Suprapubic skin (tissue), 4 donors: ENCODE results near the gene SORCS1.

Experiments used
- EP300 ChIP-seq: sonication (generic); formaldehyde crosslinking; IDR thresholded peaks from one replicate; pipeline ENCODE4 v1.6.1; 2017; ENCODE audit warnings: antibody characterized with exemption
- POLR2A ChIP-seq, 2 donors: fragments of 450-650 bp; IDR thresholded peaks; one replicate each; pipeline ENCODE4 v1.6.1; 2017; ENCODE audit warnings: antibody characterized with exemption in 2 of 2, mild to moderate bottlenecking in 2 of 2, moderate library complexity in 2 of 2
- POLR2AphosphoS5 ChIP-seq, 3 donors: sonication (generic); formaldehyde crosslinking; IDR thresholded peaks; one replicate each; pipeline ENCODE4 v1.6.1; 2017; ENCODE audit warnings: antibody characterized with exemption in 3 of 3
- TF ChIP-seq, protein P1 (sequence below), 2 donors: fragments of 200-600 bp in 1 of 2; fragments of 450-650 bp in 1 of 2; sonication (generic) in 1 of 2; IDR thresholded peaks; one replicate each; pipeline ENCODE4 v1.5.1; 2016 to 2019; ENCODE audit warnings: antibody characterized with exemption in 2 of 2, mild to moderate bottlenecking in 1 of 2, moderate library complexity in 1 of 2

DNA sequence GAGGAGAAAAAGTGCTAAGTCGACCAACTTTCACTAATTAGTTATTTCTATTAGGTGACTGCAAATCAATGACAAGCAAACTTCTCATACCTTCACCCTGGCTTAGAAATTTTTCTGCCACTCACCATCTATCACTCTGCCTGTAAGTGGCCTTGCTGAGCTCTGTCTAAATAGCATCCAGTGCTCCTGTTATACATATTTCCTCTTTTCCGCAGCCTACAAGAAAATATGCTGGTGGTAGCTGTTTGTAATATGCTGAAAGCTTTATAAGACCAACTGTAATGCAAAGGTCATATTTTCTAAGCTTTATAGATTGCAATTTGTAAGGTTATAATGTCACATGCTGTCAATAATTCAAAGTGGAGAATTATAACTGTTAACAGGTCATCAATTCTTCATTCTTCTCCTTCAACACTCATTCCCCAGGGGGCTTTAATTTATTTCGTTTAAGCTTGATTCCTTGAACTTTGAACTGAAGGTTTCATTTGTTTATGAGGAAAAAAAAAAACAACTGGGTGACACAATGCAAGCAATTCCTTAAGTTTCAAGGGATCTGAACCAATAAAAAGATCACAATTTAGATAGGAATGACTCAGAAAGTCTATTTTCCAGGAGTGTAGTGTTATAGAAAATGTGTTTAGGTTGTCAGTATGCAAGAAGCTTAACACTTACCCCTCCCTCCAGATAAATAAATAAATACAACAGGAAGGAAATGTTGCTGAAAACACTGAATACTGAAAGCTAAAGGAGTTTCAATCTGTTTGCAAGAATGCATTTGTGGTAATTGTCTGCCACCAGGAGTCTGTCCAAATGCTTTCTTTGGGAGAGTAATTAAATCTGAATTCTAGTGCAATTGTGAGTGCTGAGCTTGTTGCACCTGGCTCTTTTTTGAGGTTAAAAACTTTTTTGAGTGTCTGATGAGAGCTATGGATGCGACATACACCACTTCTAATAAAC lies 183.7 kb downstream of the SORCS1 start:
- TF ChIP-seq POLR2AphosphoS5 (IDR thresholded peaks at IDR 0.05) (no peak), POLR2A (IDR thresholded peaks at IDR 0.05) (no peak), EP300 (no peak)
- TF ChIP-seq, protein P1, sequence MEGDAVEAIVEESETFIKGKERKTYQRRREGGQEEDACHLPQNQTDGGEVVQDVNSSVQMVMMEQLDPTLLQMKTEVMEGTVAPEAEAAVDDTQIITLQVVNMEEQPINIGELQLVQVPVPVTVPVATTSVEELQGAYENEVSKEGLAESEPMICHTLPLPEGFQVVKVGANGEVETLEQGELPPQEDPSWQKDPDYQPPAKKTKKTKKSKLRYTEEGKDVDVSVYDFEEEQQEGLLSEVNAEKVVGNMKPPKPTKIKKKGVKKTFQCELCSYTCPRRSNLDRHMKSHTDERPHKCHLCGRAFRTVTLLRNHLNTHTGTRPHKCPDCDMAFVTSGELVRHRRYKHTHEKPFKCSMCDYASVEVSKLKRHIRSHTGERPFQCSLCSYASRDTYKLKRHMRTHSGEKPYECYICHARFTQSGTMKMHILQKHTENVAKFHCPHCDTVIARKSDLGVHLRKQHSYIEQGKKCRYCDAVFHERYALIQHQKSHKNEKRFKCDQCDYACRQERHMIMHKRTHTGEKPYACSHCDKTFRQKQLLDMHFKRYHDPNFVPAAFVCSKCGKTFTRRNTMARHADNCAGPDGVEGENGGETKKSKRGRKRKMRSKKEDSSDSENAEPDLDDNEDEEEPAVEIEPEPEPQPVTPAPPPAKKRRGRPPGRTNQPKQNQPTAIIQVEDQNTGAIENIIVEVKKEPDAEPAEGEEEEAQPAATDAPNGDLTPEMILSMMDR (IDR thresholded peaks at IDR 0.05) = no peak
